Activated naive CD4-positive, alpha-beta T cell treated with anti-CD3 and anti-CD28 coated beads, Interleukin-2, amount 50 U/mL, for 24 hours (primary cell): ENCODE results near the gene XAB2.

Source experiments
- H3K27ac Mint-ChIP-seq: one replicate; pipeline ENCODE4 v1.8.0; 2021; ENCODE audit warnings: mild to moderate bottlenecking, mixed read lengths
- H3K27me3 Mint-ChIP-seq: one replicate; pipeline ENCODE4 v1.8.0; 2021; ENCODE audit warnings: mixed read lengths
- H3K36me3 Mint-ChIP-seq: one replicate; pipeline ENCODE4 v1.8.0; 2021; ENCODE audit warnings: mixed read lengths
- H3K4me1 Mint-ChIP-seq: one replicate; pipeline ENCODE4 v1.8.0; 2021; ENCODE audit warnings: mixed read lengths
- H3K4me3 Mint-ChIP-seq: one replicate; pipeline ENCODE4 v1.8.0; 2021; ENCODE audit warnings: mild to moderate bottlenecking, mixed read lengths
- H3K9me3 Mint-ChIP-seq: one replicate; pipeline ENCODE4 v1.8.0; 2021; ENCODE audit warnings: mixed read lengths

The XAB2 gene

DNA sequence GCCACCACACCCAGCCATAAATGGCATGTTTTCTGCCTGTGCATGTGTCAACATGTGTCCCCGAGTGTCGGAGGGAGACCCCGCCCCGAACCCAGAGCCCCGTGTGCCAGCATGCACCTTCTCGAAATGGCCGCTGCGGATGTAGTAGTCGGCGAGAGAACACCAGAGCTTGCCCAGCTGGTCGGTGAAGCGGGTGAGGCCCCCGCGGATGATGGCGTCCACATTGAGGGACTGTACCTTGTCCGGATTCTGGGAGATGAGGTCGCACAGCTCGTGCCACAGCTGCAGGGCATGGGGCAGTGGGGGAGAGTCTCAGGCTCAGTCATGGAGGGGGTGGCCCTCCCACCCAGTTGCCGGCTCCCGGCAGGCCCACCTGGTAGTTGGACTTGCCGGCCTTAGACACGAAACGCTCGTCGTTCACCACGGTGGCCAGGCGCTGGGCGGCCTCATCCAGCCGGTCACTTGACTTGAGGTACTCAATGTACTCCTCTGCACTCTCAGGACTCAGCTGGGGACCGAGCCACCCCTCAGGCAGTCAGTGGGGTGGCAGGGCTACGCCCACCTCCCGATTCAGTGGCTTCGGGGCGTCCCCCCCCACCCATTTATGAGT is 3.5 kb downstream of the XAB2 start:
- Mint-ChIP-seq H3K4me1 (peaks cover 42% of the 10 kb centered on the region), H3K27me3 (no peaks in the 10 kb centered on the region), H3K27ac (no peak overlapping the region), H3K9me3 (no peaks in the 10 kb centered on the region), H3K36me3 (peaks cover 14% of the 10 kb centered on the region), H3K4me3 (no peak overlapping the region)

DNA sequence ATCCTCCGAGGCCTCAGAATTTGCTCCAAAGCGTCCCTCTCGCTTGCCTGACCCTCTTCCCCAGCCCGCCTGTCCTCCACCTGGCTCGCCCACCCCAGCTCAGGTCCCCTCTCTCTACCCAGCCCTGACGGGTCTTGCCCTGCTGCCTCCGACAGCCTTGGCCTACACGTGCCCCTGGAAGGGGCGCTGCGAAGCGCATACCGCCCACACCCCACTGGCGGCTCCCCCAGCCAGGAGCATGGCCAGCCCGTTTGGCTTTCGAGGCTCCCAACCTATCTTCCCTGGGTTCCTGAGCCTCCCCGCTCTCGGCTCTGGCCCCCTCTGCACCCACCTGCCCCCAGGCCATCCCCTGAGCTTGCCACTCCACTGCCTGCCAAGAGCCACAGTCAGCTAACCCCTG is 4.5 kb downstream of the XAB2 start:
- Mint-ChIP-seq H3K4me1 (peaks cover 33% of the 10 kb centered on the region), H3K4me3 (no peak overlapping the region), H3K27me3 (no peaks in the 10 kb centered on the region), H3K36me3 (peaks cover 14% of the 10 kb centered on the region), H3K9me3 (no peaks in the 10 kb centered on the region), H3K27ac (no peak overlapping the region)

DNA sequence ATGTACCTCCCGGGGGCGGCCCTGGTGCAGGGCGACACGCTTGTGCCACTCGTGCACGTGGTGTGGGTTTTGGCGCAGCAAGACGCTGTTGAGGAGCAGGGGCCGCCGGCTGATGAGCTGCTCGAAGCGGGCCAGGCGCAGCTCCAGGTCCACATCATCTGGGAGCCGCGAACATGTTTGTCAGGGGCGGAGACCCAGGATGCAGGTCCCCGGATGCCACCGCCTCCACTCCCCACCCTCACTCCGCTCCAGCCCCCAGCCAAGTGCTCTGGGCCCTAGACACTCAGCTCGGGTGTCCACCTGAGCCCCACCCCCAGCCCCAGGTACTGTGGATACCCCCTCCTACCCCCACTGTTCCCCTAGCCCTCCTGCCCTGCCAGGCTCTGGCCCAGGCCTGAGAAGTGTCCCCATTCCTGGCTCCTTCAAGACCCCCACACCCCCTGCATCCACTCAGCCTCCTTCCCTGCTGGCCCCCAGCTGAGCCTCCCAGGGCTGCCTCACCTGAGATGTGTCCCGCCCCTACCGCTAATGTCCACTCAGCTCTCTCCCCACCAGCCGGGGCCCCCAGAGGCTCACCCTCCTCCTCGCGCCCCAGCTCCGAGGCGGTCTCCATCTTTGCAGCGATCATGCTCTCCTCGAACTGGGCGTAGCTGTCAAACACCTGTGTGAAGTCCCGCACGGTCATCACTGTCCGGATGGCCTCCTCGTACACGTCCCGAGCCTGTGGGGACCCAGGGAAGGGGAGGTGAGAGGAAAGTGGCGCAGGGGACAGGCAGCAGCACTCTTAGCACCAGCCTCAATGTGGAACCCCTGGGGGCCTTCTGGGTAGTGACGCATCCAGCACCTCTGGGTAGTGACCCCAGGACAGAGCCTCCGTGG is 5.4 kb downstream of the XAB2 start:
- no peak overlapping the region for H3K4me3 Mint-ChIP-seq
- peaks cover 7% of the 10 kb centered on the region for H3K36me3 Mint-ChIP-seq
- peaks cover 24% of the 10 kb centered on the region for H3K4me1 Mint-ChIP-seq
- H3K27ac Mint-ChIP-seq = no peak overlapping the region
- H3K27me3 Mint-ChIP-seq = no peaks in the 10 kb centered on the region
- H3K9me3 Mint-ChIP-seq = no peaks in the 10 kb centered on the region

DNA sequence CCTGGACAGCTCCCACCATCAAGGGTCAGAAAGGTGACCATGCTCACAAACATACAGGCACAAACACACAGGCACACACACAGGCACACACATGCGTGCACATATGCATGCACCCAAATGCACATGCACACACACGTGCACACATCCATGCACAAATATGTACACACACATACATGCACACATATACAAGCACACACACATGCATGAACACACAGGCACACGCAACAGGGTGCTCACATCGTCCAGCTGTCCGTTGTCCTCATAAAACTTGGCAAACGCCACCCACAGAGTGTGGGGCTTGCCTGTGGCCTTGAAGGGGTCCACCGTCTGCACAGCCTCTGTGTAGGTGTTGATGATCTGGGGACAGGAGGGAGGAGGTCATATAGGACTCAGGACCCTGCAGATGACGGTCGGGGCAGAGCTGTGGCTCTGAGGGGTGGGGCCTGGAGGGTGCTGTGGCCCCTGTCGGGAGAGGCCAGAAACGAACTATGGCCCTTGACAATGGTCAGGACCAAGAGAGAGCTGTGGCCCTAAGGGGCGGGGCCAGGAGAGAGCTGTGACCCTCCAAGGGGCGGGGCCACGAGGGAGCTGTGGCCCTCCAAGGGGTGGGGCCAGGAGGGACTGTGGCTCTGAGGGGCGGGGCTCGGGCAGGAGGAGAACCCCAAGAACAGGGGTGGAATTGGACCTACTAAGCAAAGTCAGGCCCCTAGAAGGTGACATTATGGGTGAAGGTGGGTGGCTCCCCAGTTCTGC is 6.2 kb downstream of the XAB2 start:
- Mint-ChIP-seq H3K4me1 (peaks cover 16% of the 10 kb centered on the region), H3K27ac (no peak overlapping the region), H3K36me3 (peaks cover 15% of the 10 kb centered on the region), H3K4me3 (no peak overlapping the region), H3K9me3 (no peaks in the 10 kb centered on the region), H3K27me3 (no peaks in the 10 kb centered on the region)

DNA sequence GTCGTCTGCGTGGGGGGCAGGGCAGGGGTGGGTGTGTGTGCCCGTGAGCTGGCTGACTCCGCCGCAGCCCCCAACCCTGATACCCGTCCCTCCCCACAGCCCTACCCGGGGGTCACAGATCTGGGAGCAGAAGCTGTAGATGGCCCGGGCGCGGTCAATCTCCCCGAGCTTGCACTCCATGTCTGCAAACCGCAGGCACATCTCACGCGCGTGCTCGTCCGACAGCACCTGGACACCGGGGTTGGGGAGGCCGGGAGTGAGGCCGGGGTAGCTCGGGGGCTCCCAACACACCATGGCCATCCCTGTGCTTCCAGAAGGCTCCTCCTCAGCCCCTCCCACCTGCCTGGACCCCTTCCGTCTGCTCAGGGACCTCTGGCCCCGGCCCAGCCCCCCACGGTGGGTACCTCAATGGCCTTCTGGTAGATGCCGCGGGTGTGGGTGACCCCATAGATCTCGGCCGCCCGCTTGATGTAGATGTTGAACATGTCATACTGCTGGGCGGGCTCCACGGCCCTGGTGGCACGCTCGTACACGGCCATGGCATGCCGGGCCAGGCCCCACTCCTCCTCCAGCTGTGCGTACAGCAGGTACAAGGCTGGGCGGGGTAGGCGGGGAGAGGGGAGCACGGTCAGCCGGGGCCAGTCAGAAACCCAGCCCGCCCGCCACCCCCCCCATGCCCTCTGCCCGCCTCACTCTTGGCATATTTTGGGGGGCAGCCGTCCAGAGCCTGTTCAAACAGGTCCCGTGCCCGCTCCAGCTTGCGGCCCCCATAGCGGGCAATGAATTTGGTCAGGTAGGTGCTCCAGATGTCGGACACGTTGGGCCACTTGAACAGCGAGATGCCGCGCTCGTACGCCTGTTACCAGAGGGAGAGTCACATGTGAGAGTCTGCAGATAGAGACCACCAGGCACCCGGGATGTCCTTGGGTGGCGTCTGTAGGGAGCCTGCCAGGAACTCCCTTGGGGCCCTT is 8.6 kb downstream of the XAB2 start:
- Mint-ChIP-seq H3K27me3 (no peaks in the 10 kb centered on the region), H3K27ac (no peak overlapping the region), H3K4me1 (peaks cover 4% of the 10 kb centered on the region), H3K4me3 (no peak overlapping the region), H3K36me3 (peaks cover 14% of the 10 kb centered on the region), H3K9me3 (no peaks in the 10 kb centered on the region)

DNA sequence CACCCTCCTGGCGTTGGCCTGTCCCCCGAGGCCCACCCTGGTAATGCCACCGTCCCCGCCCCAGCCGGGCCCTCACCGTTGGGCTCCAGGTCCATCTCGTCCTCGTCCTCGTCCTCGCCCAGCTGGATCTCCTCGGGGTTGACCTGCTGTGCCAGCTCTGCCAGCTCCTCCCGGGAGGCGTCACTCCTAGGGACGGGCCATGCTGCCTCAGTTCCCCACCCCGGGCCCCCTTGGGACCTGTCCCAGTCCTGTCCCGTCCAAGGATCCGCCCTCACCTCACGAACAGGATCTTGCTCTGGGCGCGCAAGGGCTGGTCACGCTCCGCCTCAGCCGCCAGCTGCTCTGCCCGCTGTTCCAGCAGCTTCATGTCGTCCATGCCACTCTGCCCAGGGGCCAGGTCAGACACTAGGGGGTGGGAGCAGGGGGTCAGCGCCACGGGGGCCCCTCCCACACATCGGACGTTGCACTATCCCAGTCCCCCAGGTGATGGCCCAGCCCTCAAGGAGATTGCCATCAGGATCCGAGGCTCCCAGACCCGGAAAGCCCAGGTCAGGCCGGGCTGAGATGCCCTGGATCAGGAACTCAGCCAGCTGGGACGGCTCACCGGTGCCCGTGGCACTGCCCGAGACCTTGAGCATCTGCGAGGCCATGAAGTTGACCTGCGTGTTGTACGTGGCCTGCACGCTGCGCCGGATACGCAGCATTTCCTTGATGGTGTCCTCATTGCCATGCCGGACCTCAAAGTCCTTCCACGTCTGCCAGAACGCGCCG is 9.5 kb downstream of the XAB2 start:
- H3K27ac Mint-ChIP-seq = no peak overlapping the region
- H3K4me1 Mint-ChIP-seq = peaks cover 4% of the 10 kb centered on the region
- H3K36me3 Mint-ChIP-seq = peaks cover 14% of the 10 kb centered on the region
- no peaks in the 10 kb centered on the region for H3K27me3 Mint-ChIP-seq
- H3K4me3 Mint-ChIP-seq = no peak overlapping the region
- H3K9me3 Mint-ChIP-seq = no peaks in the 10 kb centered on the region

DNA sequence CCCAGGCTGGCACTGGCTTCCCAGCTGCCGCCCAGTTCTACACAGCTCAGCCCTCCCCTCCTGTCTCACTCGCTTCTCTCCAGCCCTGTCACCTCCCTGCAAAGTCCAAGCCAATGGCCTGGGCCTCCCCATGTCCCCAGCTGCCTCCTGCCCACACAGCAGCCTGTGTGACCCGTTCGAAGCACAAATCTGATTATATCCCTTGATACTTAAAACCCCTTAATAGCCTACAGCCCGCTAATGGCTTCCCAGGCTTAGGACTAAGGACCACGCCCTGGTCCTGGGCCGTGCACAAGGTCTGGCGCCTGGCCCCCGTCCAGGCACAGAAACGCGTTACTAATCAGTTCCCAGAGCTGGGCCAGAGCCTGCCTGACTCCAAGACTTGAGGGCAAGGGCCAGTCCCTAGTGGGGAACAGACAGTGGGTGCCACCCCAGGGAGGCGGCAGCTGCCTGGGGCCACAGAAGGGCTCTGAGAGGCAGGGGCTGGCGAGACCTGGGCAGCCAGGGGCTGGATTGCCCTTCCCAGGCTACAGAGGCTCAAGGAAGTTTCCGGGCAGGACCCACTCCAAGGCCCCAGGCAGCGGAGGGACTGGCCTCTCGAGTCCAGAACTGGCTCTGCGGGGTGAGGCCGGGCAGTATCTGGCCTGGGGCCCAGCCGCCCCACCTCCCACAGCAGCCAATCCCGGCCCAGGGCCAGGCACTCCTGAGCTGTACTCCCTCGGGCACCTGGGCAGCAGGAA is 10.4 kb downstream of the XAB2 start:
- H3K36me3 Mint-ChIP-seq = peaks cover 14% of the 10 kb centered on the region
- H3K4me3 Mint-ChIP-seq = no peak overlapping the region
- H3K4me1 Mint-ChIP-seq = peaks cover 4% of the 10 kb centered on the region
- peak overlapping the region; percentile 43 for H3K27ac Mint-ChIP-seq
- no peaks in the 10 kb centered on the region for H3K27me3 Mint-ChIP-seq
- H3K9me3 Mint-ChIP-seq = no peaks in the 10 kb centered on the region

DNA sequence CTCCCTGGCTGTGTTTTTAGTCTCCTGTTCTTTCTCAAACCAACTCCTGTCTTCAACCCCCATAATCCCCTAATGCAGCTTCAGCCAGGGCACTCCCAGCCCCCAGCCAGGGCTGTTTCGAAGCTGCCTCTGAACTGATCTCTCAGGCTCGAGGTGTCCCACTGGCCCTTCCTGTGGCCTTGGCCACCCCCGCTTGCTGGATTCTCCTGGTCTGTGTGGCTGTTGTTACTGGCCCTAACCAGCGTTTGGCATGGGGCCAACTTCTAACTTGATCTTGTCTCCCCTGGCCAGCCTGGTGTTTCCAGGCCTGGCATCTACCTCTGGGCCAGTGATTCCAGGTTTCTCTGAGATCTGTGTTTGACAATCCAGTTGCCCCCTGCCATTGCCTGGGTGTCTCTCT is 11.0 kb downstream of the XAB2 start:
- Mint-ChIP-seq H3K4me1 (peaks cover 4% of the 10 kb centered on the region), H3K4me3 (no peak overlapping the region), H3K27ac (peak overlapping the region; percentile 43), H3K27me3 (no peaks in the 10 kb centered on the region), H3K36me3 (peaks cover 14% of the 10 kb centered on the region), H3K9me3 (no peaks in the 10 kb centered on the region)

DNA sequence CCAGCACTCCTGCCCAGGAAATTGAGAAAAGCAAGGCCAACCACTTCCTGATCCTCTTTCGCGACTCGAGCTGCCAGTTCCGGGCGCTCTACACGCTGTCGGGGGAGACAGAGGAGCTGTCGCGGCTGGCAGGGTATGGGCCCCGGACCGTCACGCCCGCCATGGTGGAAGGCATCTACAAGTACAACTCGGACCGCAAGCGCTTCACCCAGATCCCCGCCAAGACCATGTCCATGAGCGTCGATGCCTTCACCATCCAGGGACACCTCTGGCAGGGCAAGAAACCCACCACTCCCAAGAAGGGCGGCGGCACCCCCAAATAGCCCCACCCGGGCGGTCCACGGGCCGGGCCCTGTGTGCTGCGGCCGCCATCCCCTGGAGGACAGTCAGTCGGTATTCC is 11.6 kb downstream of the XAB2 start:
- Mint-ChIP-seq H3K4me3 (no peak overlapping the region), H3K4me1 (no peaks in the 10 kb centered on the region), H3K27me3 (no peaks in the 10 kb centered on the region), H3K36me3 (peaks cover 9% of the 10 kb centered on the region), H3K27ac (no peak overlapping the region), H3K9me3 (no peaks in the 10 kb centered on the region)

DNA sequence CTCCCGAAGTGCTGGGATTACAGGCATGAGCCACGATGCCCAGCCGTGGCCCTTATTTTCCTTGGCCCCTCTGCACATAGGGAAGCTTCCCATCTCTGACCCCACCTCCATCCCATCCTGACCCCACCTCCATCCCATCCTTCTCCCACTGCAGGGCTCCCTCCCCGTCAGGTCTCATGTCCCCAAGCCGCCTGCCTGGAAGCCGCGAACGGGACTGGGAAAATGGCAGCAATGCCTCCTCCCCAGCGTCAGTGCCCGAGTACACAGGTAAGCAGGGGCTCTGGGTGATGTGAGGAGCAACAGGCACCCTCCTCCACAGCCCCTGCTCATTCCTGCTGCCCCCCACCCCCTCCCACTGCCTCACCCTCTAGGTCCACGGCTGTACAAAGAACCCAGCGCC is 12.2 kb downstream of the XAB2 start:
- H3K4me3 Mint-ChIP-seq = no peak overlapping the region
- no peak overlapping the region for H3K27ac Mint-ChIP-seq
- H3K9me3 Mint-ChIP-seq = no peaks in the 10 kb centered on the region
- H3K4me1 Mint-ChIP-seq = no peaks in the 10 kb centered on the region
- no peaks in the 10 kb centered on the region for H3K27me3 Mint-ChIP-seq
- peaks cover 9% of the 10 kb centered on the region for H3K36me3 Mint-ChIP-seq

DNA sequence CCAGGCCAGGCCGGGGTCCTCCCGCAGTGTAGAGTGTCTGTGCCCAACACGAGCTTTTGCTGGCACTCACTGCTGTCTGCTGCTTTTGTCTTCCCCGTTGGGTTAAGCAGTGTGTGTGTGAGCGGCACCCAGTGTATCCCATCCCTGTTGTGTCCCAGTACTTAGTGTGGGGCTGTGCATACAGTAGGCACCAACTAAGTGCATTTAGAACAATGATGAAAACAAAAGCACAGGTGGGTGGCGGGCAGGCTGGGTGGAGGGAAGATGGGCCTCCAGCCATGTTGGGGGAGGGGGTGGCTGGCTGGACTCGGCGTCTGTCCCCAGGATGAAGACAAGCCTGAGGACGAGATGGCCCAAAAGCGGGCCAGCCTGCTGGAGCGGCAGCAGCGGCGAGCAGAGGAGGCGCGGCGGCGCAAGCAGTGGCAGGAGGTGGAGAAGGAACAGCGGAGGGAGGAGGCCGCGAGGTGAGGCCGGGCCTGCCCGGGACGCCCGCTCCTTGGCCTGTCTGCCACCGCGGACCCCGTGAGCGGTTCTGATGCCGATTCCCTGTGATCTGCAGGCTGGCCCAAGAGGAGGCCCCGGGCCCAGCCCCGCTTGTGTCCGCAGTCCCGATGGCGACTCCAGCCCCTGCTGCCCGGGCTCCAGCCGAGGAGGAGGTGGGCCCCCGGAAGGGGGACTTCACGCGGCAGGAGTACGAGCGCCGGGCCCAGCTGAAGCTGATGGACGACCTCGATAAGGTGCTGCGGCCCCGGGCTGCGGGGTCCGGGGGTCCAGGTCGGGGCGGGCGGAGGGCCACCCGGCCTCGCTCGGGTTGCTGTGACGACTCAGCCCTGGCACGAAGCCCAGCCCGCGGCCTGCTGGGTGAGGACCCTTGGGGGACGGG is 14.2 kb downstream of the XAB2 start:
- no peaks in the 10 kb centered on the region for H3K27me3 Mint-ChIP-seq
- H3K4me3 Mint-ChIP-seq = no peak overlapping the region
- H3K27ac Mint-ChIP-seq = no peak overlapping the region
- no peaks in the 10 kb centered on the region for H3K4me1 Mint-ChIP-seq
- peaks cover 9% of the 10 kb centered on the region for H3K36me3 Mint-ChIP-seq
- no peaks in the 10 kb centered on the region for H3K9me3 Mint-ChIP-seq

DNA sequence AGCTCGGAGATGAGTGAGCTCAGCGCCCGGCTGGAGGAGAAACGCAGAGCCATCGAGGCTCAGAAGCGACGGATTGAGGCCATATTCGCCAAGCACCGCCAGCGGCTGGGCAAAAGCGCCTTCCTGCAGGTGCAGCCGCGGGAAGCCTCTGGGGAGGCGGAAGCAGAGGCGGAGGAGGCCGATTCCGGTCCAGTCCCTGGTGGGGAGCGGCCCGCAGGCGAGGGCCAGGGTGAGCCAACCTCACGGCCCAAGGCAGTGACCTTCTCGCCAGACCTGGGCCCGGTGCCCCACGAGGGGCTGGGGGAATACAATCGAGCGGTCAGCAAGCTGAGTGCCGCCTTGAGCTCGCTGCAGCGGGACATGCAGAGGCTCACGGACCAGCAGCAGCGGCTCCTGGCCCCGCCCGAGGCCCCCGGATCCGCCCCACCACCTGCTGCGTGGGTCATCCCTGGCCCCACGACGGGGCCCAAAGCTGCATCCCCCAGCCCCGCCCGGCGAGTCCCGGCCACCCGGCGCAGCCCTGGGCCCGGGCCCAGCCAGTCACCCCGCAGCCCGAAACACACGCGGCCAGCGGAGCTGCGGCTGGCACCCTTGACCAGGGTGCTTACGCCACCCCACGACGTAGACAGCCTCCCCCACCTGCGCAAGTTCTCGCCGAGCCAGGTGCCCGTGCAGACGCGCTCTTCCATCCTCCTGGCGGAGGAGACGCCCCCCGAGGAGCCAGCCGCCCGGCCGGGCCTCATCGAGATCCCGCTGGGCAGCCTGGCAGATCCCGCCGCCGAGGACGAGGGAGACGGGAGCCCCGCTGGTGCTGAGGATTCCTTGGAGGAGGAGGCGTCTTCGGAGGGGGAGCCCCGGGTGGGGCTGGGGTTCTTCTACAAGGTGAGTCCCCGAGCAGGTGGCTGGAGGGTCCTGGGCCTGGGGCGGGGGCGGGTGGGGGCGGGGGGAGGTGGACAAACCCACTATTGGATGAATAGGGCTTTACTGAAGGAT is 16.8 kb downstream of the XAB2 start:
- no peaks in the 10 kb centered on the region for H3K4me1 Mint-ChIP-seq
- H3K36me3 Mint-ChIP-seq = no peaks in the 10 kb centered on the region
- H3K4me3 Mint-ChIP-seq = no peak overlapping the region
- H3K27ac Mint-ChIP-seq = no peak overlapping the region
- no peaks in the 10 kb centered on the region for H3K9me3 Mint-ChIP-seq
- H3K27me3 Mint-ChIP-seq = no peaks in the 10 kb centered on the region
